Endothelial cell of umbilical vein (primary cell): Measurements from ENCODE around the gene PCARE. TPM values are rescaled to one million over a fixed set of nuclear protein-coding genes. Genes with fewer than 3 reads are reported as not detected.

Experiments used
- BruUV-seq: library from RNA; stranded (reverse); fragments of 400-500 nt; replicated peaks from 2 replicates; lab custom pipeline; 2021; lab: Mats Ljungman, UMichigan
- CTCF ChIA-PET: fragments of 300-600, 350-600 bp; sonication (Branson Sonifier 250); formaldehyde crosslinking; loops from one replicate; lab custom pipeline; 2021; ENCODE audit warnings: antibody characterized with exemption, inconsistent platforms; lab: Charles Lee
- POLR2A ChIA-PET: fragments of 300-600, 350-600 bp; sonication (Branson Sonifier 250); formaldehyde crosslinking; loops from one replicate; lab custom pipeline; 2021; ENCODE audit warnings: antibody characterized with exemption, inconsistent platforms; lab: Charles Lee
- DNase-seq: peaks from one replicate; pipeline ENCODE4 v3.0.0-alpha.2; 2011; ENCODE audit warnings: low read depth, low spot score
- FAIRE-seq: peaks from 2 replicates; lab custom pipeline; 2011; peaks lifted over from hg19 to GRCh38; lab: Jason Lieb, UNC
- H2AFZ ChIP-seq: 2 replicates; pipeline ENCODE4 v1.6.0; 2012; ENCODE audit warnings: low read depth, low read length, control low read depth, inconsistent platforms
- H3K27ac ChIP-seq: 2 replicates; pipeline ENCODE4 v1.5.1; 2011; ENCODE audit warnings: low read depth, mild to moderate bottlenecking, control low read depth, low read length, moderate library complexity; ENCODE audit not compliant: insufficient read depth
- H3K27me3 ChIP-seq, 2 experiments: 2 replicates each; pipeline versions ENCODE4 v1.6.0 to v1.6.1; 2011; ENCODE audit warnings: low read length in 2 of 2, mixed read lengths in 1 of 2; ENCODE audit not compliant: control insufficient read depth in 2 of 2, insufficient read depth in 2 of 2
- H3K36me3 ChIP-seq, 2 experiments: 2 replicates in 1 of 2; 3 replicates in 1 of 2; pipeline ENCODE4 v1.5.1; 2011; ENCODE audit warnings: low read length in 2 of 2, mild to moderate bottlenecking in 1 of 2, moderate library complexity in 1 of 2; ENCODE audit not compliant: control insufficient read depth in 2 of 2, insufficient read depth in 2 of 2; ENCODE audit errors: extremely low read depth in 1 of 2
- H3K4me1 ChIP-seq: 3 replicates; pipeline ENCODE4 v1.5.1; 2011; ENCODE audit warnings: mild to moderate bottlenecking, low read length; ENCODE audit not compliant: control insufficient read depth, insufficient read depth; ENCODE audit errors: extremely low read depth
- H3K4me2 ChIP-seq: 2 replicates; pipeline ENCODE4 v1.6.1; 2011; ENCODE audit warnings: low read length, control low read depth, mixed read lengths; ENCODE audit not compliant: insufficient read depth
- H3K4me3 ChIP-seq, 3 experiments: fragments of 200-600 bp in 1 of 3; sonication (generic), shearing (Covaris generic) in 1 of 3; replicated peaks in 1 of 3; 2 replicates each; pipeline ENCODE4 v1.5.1; 2011 to 2016; ENCODE audit warnings: control low read depth in 3 of 3, low read length in 3 of 3, mild to moderate bottlenecking in 2 of 3, inconsistent platforms in 1 of 3, low read depth in 1 of 3, moderate library complexity in 1 of 3; ENCODE audit not compliant: insufficient read depth in 1 of 3
- H3K79me2 ChIP-seq: 2 replicates; pipeline ENCODE4 v1.6.0; 2012; ENCODE audit warnings: low read length, inconsistent platforms; ENCODE audit not compliant: control insufficient read depth, insufficient read depth
- H3K9ac ChIP-seq: replicated peaks from 2 replicates; pipeline ENCODE3; 2011; ENCODE audit warnings: low read length, control low read depth; ENCODE audit not compliant: insufficient read depth; ENCODE audit errors: extremely low read depth
- H3K9me1 ChIP-seq: replicated peaks from 3 replicates; pipeline ENCODE4 v1.6.0; 2011; ENCODE audit warnings: mild to moderate bottlenecking, low read length; ENCODE audit not compliant: control insufficient read depth, insufficient read depth; ENCODE audit errors: extremely low read depth
- H3K9me3 ChIP-seq: replicated peaks from 2 replicates; pipeline ENCODE4 v1.5.1; 2012; ENCODE audit warnings: low read length, inconsistent platforms; ENCODE audit not compliant: control insufficient read depth, insufficient read depth
- H4K20me1 ChIP-seq: replicated peaks from 2 replicates; pipeline ENCODE3; 2011; ENCODE audit warnings: mild to moderate bottlenecking, low read length; ENCODE audit not compliant: control insufficient read depth, insufficient read depth; ENCODE audit errors: extremely low read depth
- FOS ChIP-seq: IDR thresholded peaks from 2 replicates; pipeline ENCODE4 v1.6.1; 2011; ENCODE audit warnings: mild to moderate bottlenecking, low read length, moderate library complexity, borderline replicate concordance; ENCODE audit not compliant: insufficient read depth
- GATA2 ChIP-seq: IDR thresholded peaks from 2 replicates; pipeline ENCODE4 v1.7.0; 2011; ENCODE audit warnings: low read depth, mild to moderate bottlenecking, moderate library complexity, mixed read lengths, low read length; ENCODE audit not compliant: insufficient read length, insufficient read depth
- JUN ChIP-seq: IDR thresholded peaks from 2 replicates; pipeline ENCODE4 v1.6.1; 2011; ENCODE audit warnings: borderline replicate concordance, low read depth; ENCODE audit not compliant: insufficient read length, insufficient read depth
- dilution Hi-C: fragments of 300-500 bp; cut with MboI; formaldehyde crosslinking; loops from one replicate; pipeline ENCODE4 v1.15.0; 2019; ENCODE audit warnings: low sequenced_read_pairs; ENCODE audit not compliant: extremely low pct_ligation_motif_present
- intact Hi-C: fragments of 100-400 bp; cut with micrococcal nuclease; formaldehyde crosslinking; loops from one replicate; pipeline ENCODE4 v1.10.0; 2022
- polyA plus RNA-seq, 4 experiments: library from polyadenylated mRNA; depleted of rRNA in 3 of 4; stranded (reverse) in 3 of 4; unstranded in 1 of 4; fragments of >200 nt; gene quantifications; 2 replicates each; pipeline versions ENCODE4 v1.2.1 to v1.2.3, GENCODE V29; 2011 to 2012; ENCODE audit warnings: missing spikeins in 1 of 4
- total RNA-seq: library from RNA; stranded (reverse); gene quantifications from 2 replicates; pipeline ENCODE4 v1.2.3, GENCODE V29; 2021
- TF ChIP-seq, protein P1 (sequence below), 2 donors: IDR thresholded peaks; 1 replicate in 1 of 2; 2 replicates in 1 of 2; pipeline ENCODE4 v1.5.1; 2011; ENCODE audit warnings: low read length in 2 of 2, mild to moderate bottlenecking in 2 of 2, moderate library complexity in 2 of 2, control low read depth in 1 of 2, inconsistent platforms in 1 of 2, low read depth in 1 of 2; ENCODE audit not compliant: insufficient read depth in 1 of 2; ENCODE audit errors: extremely low read depth in 1 of 2

The PCARE gene
- total and polyA plus RNA-seq, 2 donors (not counting 3 experiments of a cell fraction or from before 2014, with no cell fraction given) = not detected

DNA sequence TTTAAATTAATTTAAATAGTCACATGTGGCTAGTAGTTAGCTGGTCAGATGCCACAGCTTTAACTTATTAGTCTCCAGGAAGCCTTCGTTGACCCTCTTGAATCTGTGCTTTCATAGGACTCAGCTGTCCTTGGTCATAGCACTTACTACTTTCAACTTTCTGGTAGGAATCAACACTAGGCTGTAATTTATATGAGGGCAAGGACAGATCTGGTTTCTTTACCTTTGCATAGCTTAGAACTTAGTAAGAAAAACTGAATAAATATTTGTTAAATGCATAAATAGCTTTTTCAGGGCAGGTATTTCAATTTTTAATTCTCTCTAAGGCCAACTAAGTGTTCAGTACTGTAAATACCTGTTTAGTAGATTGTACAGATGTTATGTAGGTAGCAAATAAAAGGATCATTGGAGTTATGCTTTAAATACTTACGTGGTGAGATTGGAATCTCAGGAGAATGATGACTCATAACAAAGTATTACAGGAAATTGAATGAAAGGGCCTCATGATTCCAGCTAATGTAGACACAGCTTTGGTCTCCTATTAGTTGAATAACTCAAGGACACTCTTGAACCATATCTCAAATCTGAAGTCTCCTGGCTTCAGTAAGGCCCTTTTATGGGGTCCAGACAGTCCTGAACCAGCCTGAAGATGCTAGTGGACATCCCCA, 43.4 kb upstream of the PCARE start:
- H2AFZ ChIP-seq = no peak overlapping the region
- no peaks in the 10 kb centered on the region for H3K27me3 ChIP-seq
- H3K27ac ChIP-seq = peak overlapping the region; percentile 82
- peak overlapping the region; percentile 43 for H3K4me2 ChIP-seq
- TF ChIP-seq FOS (peak; percentile 84), JUN (peak; percentile 98), GATA2 (peak; percentile 77)
- TF ChIP-seq, protein P1, sequence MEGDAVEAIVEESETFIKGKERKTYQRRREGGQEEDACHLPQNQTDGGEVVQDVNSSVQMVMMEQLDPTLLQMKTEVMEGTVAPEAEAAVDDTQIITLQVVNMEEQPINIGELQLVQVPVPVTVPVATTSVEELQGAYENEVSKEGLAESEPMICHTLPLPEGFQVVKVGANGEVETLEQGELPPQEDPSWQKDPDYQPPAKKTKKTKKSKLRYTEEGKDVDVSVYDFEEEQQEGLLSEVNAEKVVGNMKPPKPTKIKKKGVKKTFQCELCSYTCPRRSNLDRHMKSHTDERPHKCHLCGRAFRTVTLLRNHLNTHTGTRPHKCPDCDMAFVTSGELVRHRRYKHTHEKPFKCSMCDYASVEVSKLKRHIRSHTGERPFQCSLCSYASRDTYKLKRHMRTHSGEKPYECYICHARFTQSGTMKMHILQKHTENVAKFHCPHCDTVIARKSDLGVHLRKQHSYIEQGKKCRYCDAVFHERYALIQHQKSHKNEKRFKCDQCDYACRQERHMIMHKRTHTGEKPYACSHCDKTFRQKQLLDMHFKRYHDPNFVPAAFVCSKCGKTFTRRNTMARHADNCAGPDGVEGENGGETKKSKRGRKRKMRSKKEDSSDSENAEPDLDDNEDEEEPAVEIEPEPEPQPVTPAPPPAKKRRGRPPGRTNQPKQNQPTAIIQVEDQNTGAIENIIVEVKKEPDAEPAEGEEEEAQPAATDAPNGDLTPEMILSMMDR (IDR thresholded peaks at IDR 0.05; ENCODE audit: extremely low read depth in 1 of 2, insufficient read depth in 1 of 2, low read depth in 1 of 2, low read length in 2 of 2) = no peak
- TSS peak; percentile 76 for BruUV-seq
- H4K20me1 ChIP-seq = no peaks in the 10 kb centered on the region
- H3K9me1 ChIP-seq = no peaks in the 10 kb centered on the region
- ChIA-PET CTCF (interaction anchor here (1.0 to 4.7 kb wide), 6 partner anchors 8 to 78 kb away, joined by 3 to 41 read pairs (median 4); no protein-coding TSS in a partner anchor), POLR2A (interaction anchor here (0.5 to 4.0 kb wide), 2 partner anchors 12 to 83 kb away, joined by 3 to 30 read pairs; no protein-coding TSS in a partner anchor)
- H3K4me1 ChIP-seq = peaks cover 34% of the 10 kb centered on the region
- intact Hi-C loops (loop anchor here (5.0 kb wide), 1 partner anchor 80 kb away; no protein-coding TSS in a partner anchor), dilution Hi-C loops (no loop called here)
- peaks cover 40% of the 10 kb centered on the region for H3K79me2 ChIP-seq
- FAIRE-seq (peak; percentile 85), DNase-seq (peak; percentile 83)
- no peaks in the 10 kb centered on the region for H3K9me3 ChIP-seq
- H3K9ac ChIP-seq = no peak overlapping the region
- no peak overlapping the region for H3K4me3 ChIP-seq
- H3K36me3 ChIP-seq = peaks cover 0 to 2% of the 10 kb centered on the region in 2 experiments
